Measurements from ENCODE around the gene LHPP. TPM values are rescaled to one million over a fixed set of nuclear protein-coding genes. Genes with fewer than 3 reads are reported as not detected.

Gene LHPP
- total RNA-seq, 2 experiments from 2014 or later: 15.3 to 19.6 TPM

GRCh38 chr10:124602121-124602561 lies 140.5 kb downstream of the LHPP start:
- no peak for ATAC-seq (ENCODE audit: poor library complexity)
- Histone ChIP-seq H3K27ac (ENCODE audit: low read depth in 1 of 2, low read length in 2 of 2) (no peak overlapping the region), H3K4me3 (ENCODE audit: low read length) (no peak overlapping the region), H3K36me3 (ENCODE audit: insufficient read depth, low read length) (no peaks in the 10 kb centered on the region), H3K4me1 (ENCODE audit: insufficient read depth, low read length) (peaks cover 4% of the 10 kb centered on the region), H3K27me3 (ENCODE audit: control insufficient read depth in 1 of 2, insufficient read depth in 2 of 2, low read length in 2 of 2) (no peaks in the 10 kb centered on the region), H3K9me3 (ENCODE audit: control insufficient read depth in 1 of 2, insufficient read depth in 1 of 2, low read length in 2 of 2) (peaks cover 0 to 5% of the 10 kb centered on the region in 2 experiments)
- no peak for TF ChIP-seq CTCF (IDR thresholded peaks at IDR 0.05)
- no peak for DNase-seq
- ChIA-PET CTCF (no interaction called here), POLR2A (no interaction called here)
- H3K27ac Mint-ChIP-seq: no peak overlapping the region
- no peaks in the 10 kb centered on the region for H3K4me1 Mint-ChIP-seq (ENCODE audit: low read depth)
- no peaks in the 10 kb centered on the region for H3K9me3 Mint-ChIP-seq
- no peak overlapping the region for H3K4me3 Mint-ChIP-seq
- H3K36me3 Mint-ChIP-seq (ENCODE audit: low read depth): no peaks in the 10 kb centered on the region
- intact Hi-C loops (cut with DNase I, micrococcal nuclease): no loop called here
- no peaks in the 10 kb centered on the region for H3K27me3 Mint-ChIP-seq

- Histone ChIP-seq H3K4me1 (ENCODE audit: insufficient read depth, low read length) (peaks cover 4% of the 10 kb centered on the region), H3K36me3 (ENCODE audit: insufficient read depth, low read length) (no peaks in the 10 kb centered on the region), H3K4me3 (ENCODE audit: low read length) (no peak overlapping the region), H3K9me3 (ENCODE audit: control insufficient read depth in 1 of 2, insufficient read depth in 1 of 2, low read length in 2 of 2) (peaks cover 0 to 5% of the 10 kb centered on the region in 2 experiments), H3K27ac (ENCODE audit: low read depth in 1 of 2, low read length in 2 of 2) (no peak overlapping the region), H3K27me3 (ENCODE audit: control insufficient read depth in 1 of 2, insufficient read depth in 2 of 2, low read length in 2 of 2) (no peaks in the 10 kb centered on the region)
- intact Hi-C loops (cut with DNase I, micrococcal nuclease): no loop called here
- POLR2A ChIA-PET: interaction anchor here (1.1 kb wide), 1 partner anchor 15 kb away, joined by 3 read pairs; no protein-coding TSS in a partner anchor
- no peaks in the 10 kb centered on the region for H3K27me3 Mint-ChIP-seq
- ATAC-seq (ENCODE audit: poor library complexity) (no peak), DNase-seq (no peak)
- H3K9me3 Mint-ChIP-seq: no peaks in the 10 kb centered on the region
- no peaks in the 10 kb centered on the region for H3K36me3 Mint-ChIP-seq (ENCODE audit: low read depth)
- no peaks in the 10 kb centered on the region for H3K4me1 Mint-ChIP-seq (ENCODE audit: low read depth)
- TF ChIP-seq CTCF (IDR thresholded peaks at IDR 0.05): no peak
- CTCF ChIA-PET: no interaction called here
- H3K4me3 Mint-ChIP-seq: no peak overlapping the region
- no peak overlapping the region for H3K27ac Mint-ChIP-seq
Observed at GRCh38 chr10:124602646-124603365, 141.2 kb downstream of the LHPP start.

GRCh38 chr10:124603376-124604213 lies 142.0 kb downstream of the LHPP start:
- H3K4me3 Mint-ChIP-seq: no peak overlapping the region
- no peaks in the 10 kb centered on the region for H3K9me3 Mint-ChIP-seq
- Histone ChIP-seq H3K36me3 (ENCODE audit: insufficient read depth, low read length) (no peaks in the 10 kb centered on the region), H3K4me3 (ENCODE audit: low read length) (no peak overlapping the region), H3K27ac (ENCODE audit: low read depth in 1 of 2, low read length in 2 of 2) (no peak overlapping the region), H3K4me1 (ENCODE audit: insufficient read depth, low read length) (peaks cover 4% of the 10 kb centered on the region), H3K9me3 (ENCODE audit: control insufficient read depth in 1 of 2, insufficient read depth in 1 of 2, low read length in 2 of 2) (peaks cover 0 to 5% of the 10 kb centered on the region in 2 experiments), H3K27me3 (ENCODE audit: control insufficient read depth in 1 of 2, insufficient read depth in 2 of 2, low read length in 2 of 2) (no peaks in the 10 kb centered on the region)
- no peak for TF ChIP-seq CTCF (IDR thresholded peaks at IDR 0.05)
- CTCF ChIA-PET: no interaction called here
- H3K36me3 Mint-ChIP-seq (ENCODE audit: low read depth): no peaks in the 10 kb centered on the region
- ATAC-seq (ENCODE audit: poor library complexity) (no peak), DNase-seq (no peak)
- no peaks in the 10 kb centered on the region for H3K27me3 Mint-ChIP-seq
- no peak overlapping the region for H3K27ac Mint-ChIP-seq
- intact Hi-C loops (cut with DNase I, micrococcal nuclease): no loop called here
- H3K4me1 Mint-ChIP-seq (ENCODE audit: low read depth): no peaks in the 10 kb centered on the region
- POLR2A ChIA-PET: interaction anchor here (1.1 kb wide), 1 partner anchor 16 kb away, joined by 3 read pairs; no protein-coding TSS in a partner anchor

Data from CD4-positive, alpha-beta T cell (primary cell).